NOMO-1 (cell line): ENCODE measurements around the gene MBP.

Experiments
- DNase-seq, 2 experiments: peaks; one replicate each; lab custom pipeline; 2025; ENCODE audit not compliant: unreplicated experiment in 2 of 2; lab: John Stamatoyannopoulos, UW

MBP gene

DNA sequence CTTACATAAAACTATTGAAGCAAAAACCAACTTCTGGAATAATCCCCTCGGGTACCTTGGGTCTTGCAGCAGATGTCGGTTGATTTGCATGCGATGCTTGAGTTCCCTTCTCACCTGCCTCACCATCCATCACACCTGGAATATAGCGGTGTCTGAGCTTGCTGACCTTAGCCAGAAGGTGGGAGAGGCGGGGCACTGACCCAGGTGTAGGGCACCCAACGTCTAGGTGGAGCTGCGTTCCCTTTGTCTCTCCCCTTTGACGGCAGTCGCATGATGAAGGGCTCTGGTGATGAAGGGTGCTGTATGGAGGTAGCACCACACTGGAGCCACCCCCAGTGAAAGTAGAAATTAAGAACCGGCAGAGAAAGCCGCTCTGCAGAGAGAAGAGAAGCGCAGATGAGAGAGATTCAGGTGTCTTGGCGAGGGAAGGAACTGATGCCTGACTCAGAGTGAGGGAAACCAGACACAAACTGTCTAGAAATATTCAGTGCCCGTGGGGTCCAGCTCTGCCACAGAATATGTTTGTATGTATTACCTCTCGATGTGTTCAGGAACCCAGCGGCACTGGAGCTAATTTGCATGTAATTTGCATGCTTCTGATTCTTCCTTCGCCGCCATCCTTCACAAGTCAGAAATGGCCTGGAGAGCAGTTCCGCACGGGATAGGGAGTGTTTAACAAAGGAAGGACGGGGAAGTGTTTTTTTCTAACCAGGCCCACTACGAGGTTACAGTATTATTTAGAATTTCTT lies 19.4 kb upstream of the MBP start:
- DNase-seq: no peak

DNA sequence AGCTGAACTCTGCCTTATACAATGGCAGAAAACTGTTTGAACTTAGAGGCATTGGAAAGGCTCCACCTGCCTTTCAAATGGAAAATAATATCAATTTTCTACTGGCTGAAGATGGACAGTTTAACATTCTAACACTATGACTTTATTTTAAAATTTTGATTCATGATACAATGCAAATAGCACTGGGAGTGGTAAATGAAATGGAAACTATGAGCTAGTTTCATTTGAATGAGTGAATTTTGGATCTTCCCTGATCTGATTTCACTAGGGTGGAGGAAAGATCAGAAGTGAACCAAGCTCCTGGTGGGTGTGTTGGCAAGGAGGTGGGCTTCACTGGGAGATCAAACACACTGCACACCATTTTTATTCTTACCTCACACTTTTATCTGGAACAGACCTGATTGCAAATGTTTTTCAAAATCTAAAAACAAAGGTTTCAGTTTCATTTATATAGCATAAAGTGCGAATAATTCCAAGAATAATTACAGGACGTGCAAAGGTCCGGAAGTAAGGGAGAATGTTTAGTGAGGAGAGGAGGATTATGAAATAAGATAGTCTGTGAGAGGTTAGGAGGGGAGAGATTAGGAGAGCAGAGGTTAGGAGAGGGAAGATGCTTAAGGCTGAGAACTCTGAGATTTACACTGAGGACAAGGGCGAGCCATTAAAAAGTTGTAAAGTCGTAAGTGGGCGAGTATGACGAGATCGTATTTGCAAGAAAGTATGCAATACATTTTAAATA lies 18.6 kb upstream of the MBP start:
- no peak for DNase-seq

DNA sequence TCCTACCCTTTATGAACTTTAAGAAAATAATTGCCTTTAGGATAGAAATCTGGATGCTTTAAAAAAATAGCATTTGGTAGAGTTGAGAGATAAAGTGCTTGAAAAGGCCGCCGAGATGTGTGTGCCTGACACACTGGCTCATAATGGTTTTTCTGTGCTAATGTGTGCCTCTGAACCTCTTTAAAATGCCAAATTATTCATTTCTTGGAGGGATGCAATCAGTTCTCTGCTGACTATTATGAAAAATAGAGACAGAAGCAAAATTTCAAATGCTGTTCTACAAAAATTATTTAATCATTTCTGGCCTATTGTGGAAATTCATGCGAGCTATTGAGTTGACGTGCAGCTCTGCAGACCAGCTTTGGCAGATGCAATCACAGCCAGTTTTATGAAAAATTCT lies 18.0 kb upstream of the MBP start:
- DNase-seq: no peak

DNA sequence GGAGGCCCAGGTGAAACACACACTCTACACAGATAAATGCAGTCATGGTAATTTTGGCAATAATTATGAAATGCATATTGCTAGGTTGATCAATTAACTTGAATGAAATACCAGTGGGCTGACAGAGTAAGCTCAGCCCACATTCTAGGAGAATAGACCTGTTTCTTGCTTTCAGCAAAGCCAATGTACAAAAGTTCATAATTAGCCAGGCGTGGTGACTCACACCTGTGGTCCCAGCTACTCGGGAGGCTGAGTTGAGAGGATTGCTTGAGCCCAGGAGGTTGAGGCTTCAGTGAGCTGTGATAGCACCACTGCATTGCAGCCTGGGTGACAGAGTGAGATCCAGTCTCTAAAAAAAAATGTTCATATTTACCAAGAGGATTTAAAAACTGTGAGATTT lies 15.7 kb upstream of the MBP start:
- no peak for DNase-seq

DNA sequence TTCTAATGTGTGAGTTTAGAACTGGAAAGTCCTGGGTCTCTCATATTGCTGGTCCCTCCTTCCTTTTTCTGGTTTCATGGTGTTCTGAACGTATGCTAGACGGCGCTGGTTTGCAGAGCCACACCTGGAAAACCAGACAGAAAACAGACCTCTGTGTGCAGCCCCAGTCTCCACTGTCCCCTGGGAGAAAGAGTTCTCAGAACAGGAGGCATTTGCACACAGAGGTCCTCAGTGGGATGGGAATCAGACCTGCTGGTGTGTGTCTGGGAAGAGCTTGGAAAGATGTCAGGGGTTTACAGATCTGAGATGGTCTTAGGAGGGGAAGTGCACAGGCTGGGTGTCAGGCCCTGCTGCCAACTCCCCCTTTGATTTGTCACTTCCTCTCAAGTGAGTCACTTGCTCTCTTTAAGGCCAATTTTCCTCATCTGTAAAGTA lies 14.9 kb upstream of the MBP start:
- DNase-seq: peak; percentile 69 to 74

DNA sequence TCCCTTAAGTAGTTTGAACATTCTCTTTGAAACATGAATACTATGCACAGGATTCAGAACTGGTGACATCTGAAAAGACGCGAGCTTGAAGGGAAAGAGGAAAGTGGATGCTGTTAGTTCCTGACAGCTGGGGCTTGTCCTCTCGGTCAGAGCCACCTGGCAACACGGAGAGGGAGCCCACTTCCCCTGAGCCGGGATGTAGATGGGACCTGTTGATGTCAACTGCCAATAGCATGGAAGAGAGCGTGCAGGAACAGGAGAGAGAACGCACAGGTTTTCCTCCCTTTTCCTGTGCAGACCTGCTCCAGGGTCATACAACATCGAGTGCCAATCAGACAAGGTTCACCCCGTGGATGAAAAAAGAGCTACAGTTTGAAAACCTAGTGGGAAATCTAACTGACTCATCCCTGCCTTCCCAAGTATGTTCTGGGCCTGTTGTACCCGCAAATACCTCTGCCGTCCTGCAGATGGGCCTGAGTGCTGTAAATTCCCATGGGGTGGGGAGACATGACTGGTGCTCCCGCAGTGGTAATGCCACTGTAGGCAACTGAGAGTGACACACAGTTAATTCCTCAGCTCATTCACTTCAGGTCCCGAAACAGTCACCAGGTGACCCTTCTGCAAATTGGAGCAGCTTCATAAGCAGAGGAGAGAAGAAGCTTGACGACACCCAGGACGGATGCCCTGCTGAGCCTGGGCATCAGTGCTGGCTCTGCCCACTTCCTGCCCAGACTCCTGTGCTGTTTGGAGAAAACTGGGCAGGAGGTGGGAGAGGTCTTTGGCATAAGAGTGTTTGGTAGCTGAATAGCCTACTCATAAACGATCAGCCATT lies 13.9 kb upstream of the MBP start:
- no peak for DNase-seq

DNA sequence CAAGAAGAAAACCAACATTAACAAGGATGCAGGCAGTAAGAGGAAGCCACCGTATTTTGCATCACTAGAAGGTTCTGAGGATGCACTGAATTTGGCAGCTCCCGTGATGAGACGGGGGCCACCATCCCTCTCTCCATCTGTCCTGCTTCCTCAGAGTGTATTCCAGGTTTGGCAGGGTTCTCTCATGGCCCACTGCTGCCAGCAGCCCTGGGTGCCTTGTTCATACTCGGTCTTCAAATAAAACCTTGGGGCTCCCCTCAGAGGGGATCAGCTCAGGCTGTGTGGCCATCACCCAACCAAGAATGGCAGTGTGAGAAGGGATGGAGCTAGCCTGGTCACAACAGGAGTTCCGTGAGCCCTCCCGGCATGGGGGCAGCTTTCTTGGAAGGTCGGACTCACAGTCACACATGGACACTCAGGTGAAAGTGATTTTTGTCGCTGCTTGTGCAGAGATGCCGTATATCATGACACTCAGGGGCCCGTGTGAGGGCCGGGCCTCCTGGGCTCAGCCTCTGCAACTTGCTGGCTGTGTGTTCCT lies 12.8 kb upstream of the MBP start:
- no peak for DNase-seq

DNA sequence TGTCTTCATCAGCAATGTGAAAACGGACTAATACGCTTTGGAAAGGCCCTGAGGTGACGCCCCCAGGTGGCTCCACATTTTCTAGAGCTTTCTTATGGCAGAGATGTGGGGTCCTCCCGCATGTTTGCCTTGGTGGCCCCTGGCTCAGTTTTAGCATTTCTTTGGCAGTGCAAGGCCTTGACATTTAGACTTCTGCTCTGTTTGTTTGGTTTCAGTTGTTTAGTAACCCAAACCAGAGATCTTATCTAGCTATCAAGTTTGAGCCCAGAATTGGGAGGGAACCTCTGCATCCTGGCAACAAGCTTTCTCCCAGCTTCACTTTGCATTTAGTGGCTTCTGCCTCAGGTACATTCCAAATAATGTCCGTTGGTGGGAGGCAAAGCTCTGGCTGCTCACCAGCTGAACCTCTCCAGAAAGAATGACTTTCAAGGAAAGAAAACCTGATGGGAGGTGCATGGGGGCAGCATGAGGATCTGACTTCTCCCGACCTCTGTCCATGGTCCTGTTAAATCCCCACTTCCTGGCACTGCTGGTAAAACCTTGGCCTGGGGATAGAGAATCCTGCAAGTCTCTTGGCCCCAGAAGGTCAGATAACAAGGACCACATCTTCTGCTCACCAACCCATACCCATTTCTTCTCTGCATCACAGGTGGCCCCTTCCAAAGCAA lies 12.0 kb upstream of the MBP start:
- no peak for DNase-seq

DNA sequence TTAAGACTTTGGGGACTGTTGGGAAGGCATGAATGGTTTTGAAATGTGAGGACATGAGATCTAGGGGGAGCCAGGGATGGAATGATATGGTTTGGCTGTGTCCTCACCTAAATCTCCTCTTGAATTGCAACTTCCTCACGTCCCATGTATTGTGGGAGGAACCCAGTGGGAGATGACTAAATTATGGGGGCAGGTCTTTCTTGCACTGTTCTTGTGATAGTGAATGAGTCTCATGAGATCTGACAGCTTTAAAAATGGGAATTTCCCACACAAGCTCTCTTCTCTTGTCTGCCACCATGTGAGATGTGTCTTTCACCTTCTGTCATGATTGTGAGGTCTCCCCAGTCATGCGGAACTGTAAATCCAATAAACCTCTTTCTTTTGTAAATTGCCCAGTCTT lies 11.5 kb upstream of the MBP start:
- DNase-seq: no peak

DNA sequence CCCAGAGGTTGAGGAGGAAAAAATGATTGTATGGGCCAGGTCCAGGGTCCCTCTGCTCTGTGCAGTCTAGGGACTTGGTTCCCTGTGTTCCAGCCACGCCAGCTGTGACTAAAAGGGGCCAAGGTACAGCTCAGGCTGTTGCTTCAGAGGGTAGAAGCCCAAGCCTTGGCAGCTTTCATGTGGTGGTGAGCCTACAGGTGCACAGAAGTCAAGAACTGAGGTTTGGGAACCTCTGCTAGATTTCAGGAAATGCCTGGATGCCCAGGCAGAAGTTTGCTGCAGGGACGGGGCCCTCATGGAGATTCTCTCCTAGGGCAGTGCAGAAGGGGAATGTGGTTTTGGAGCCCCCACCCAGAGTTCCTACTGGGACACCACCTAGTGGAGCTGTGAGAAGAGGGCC lies 10.6 kb upstream of the MBP start:
- DNase-seq: no peak

DNA sequence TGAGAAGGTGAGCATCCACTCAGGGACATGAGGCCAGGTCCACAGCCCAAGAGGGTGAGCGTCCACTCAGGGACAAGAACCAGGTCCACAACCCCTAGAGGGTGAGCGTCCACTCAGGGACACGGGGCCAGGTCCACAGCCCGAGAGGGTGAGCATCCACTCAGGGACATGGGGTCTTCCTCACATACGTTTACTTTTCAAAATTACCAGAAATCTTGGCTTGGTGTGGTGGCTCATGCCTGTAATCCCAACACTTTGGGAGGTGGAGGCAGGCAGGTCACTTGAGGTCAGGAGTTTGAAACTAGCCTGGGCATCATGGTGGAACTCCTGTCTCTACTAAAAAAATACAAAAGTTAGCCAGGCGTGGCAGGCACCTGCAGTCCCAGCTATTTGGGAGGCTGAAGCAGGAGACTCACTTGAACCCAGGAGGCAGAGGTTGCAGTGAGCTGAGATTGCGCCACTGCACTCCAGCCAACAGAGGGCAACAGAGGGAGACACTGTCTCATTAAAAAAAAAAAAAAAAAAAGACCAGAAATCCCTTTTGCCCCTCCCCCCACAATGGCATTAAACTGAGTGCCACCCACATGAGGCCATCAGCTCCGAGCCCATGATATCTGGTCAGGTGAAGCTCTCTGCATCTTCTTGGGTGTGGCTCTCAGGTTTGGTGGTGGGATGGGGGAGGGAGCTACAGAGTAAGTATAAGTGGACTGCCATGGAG lies 9.0 kb upstream of the MBP start:
- no peak for DNase-seq

DNA sequence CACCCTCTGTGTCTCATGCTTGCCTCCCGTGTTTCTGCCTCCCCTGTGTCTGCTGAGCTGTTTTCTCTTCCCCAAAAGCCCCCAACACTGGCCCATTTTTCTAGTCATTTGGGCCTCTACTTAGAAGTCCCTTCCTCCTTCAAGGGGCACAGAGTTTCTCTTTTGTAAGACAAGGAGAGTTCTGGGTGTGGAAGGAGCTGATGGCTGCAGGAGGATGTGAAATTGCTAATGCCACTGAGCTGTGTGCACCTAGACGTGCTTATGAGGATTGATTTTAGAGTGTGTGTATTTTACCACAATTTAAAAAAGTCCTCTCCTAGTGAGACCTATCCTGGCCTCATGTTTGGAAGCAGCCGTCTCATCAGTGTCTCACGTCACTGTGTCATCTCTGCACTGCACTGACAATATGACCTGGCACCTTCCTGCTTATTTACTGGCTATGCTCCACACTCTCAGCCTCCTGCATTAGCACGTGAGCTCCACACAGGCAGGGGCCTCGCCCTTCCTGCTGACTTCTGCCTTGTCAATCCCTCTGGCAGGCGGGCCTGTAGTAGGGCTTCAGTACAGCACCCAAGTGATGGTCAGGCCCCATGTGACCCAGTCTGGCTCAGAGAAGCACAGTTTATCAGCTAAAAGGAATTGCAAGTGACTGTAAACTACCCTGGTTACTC lies 8.0 kb upstream of the MBP start:
- peak in 1 of 2 experiments; percentile 46 for DNase-seq

DNA sequence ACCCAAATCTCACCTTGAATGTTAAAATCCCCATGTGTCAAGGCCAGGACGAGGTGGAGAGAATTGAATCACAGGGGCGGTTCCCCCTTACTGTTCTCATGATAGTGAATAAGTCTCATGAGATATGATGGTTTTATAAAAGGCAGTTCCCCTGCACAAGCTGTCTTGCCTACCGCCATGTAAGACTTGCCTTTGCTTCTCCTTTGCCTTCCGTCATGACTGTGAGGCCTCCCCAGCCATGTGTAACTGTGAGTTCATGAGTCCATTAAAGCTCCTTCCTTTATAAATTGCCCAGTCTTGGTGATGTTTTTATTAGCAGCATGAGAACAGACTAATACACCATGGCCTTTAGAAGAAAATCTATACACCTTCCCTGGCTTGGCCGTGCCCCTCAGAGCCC lies 7.4 kb upstream of the MBP start:
- no peak for DNase-seq

DNA sequence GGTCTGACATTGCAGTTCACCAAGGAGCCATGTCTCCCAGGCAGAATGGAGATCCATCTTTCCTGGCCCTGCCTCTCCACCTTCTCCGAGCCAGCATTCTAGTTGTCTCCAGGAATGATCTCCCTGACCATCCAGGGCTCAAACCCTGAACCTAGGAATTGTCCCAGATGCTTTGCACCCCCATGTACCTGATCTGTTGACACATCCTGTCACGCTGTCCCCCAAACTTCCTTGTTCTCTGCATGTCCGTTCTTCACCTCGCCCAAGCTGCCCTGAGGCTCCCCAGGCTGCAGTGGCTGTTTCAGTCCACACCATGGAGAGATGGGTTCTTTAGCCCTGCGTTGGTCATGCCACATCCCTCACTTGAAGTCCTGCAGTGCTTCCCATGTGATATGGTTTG lies 7.0 kb upstream of the MBP start:
- DNase-seq: no peak

DNA sequence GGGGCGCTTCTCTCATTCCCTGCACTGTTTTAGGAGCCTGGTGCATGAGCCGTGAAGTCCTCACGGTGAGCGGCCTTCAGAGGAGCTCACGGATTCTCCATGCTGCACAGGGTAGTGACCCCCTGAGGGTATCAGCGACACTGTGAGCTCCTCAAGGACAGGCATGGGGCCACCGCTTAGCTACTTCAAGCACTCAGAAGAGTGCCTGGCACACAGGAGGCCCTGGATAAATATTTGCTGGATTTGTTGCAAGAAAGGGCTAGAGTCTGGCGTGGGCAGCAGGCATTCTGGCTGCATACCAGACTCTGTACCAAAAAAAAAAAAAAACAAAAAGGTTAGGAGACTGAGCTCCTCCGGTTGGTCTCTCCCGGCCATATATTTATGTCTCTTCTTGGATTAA lies 5.7 kb upstream of the MBP start:
- no peak for DNase-seq

DNA sequence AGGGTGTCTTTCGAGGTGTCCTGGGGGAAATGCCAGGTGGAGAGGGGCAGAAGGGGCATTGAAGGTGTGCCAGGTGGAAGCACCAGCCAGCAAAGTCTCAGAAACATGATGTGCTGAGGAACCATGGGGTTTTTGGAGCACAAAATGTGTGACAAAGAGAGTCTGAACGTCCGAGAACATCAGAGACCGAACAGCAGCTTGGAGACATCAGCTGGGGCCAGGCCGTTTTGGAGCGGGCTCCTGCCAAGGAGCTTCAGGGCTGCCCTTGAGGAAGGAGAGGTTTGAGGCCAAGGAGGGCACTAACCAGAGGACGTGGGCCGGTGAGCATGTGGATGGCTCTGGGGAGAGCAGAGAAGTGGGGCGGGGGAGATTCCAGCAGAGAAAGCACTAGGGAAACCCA lies 5.3 kb upstream of the MBP start:
- DNase-seq: no peak

DNA sequence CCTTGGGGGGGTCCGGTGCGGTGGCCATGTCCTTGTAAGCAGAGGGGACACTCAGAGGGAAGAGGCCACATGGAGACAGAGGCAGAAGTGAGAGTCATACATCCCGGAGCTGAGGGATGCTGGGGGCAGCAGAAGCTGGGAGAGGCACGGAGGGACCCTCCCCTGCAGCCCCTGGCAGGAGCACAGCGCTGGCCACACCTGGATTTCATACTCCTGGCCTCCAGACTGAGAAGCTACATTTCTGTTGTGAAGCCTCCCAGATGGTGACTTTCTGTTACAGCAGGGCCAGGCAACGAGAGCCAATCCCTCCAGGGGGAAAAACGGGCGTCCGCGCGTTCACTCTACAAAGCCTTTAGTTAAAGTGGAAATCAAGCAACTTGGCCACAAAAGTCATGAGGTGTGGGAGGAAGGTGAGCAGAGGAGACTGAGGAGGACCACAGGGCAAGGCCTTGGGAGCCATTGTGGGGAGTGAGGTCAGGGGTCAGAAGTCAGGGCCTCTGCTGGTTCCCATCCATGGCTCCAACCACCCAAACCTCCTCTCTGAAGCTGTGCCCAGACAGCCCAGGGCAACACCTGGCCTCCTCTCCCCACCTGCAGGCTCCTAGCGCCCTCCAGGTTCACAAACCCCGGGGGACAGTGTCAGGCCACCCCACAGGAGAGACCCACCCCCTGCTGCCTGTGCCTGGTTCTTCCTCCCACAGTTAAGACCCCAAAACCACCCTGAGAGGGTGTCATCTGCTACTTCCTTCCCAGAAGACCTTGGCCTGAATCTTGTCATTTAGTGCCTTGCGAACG lies 4.5 kb upstream of the MBP start:
- no peak for DNase-seq

DNA sequence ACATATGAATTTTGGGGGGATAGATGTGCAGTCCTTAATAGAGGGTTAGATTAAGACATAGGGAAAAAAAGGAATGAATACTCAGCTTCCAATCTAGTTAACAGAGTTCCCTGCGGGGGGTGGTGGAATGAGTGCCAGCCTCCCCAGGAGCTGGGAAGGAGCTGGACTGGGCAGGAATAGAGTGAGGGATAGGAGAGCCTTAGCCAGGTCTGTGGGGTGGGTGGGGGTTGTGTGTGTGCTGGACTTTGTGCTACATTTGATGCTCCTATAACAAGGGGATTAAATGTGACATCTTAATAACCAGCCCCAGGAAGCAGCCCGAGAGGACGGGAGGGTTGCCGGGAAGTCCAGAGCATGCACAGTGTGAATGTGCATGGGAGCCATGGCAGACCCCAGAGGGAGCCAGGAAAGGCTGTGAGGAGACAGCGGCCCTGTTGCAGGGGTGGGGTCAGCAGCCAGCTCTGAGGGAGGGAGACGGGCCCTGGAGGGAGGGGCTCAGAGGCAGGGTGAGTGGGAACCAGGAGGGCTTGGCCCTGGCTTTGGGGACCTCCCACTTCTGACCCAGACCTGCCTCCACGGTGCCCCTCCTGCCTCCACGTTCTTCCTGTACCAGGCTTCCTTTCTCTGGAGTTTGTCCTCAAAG lies 3.6 kb upstream of the MBP start:
- no peak for DNase-seq
